SJSA1 (cell line): ENCODE results near the gene GABRR1. TPM values are rescaled to one million over a fixed set of nuclear protein-coding genes. Genes with fewer than 3 reads are reported as not detected.
"Not testable (repeated sequence)": the region's sequence is repeated elsewhere in the genome, so short reads cannot be mapped to it uniquely, and the experiment has no call there.

Source experiments
- DNase-seq, 2 experiments: peaks; one replicate each; pipeline ENCODE4 v3.0.0-alpha.2; 2015 to 2020; ENCODE audit warnings: low spot score in 2 of 2, low read depth in 1 of 2
- H3K27ac ChIP-seq: fragments of 250-450 bp; sonication (Bioruptor Pico); 2 replicates; pipeline ENCODE4 v1.5.1; 2020; ENCODE audit warnings: mild to moderate bottlenecking, moderate library complexity
- H3K27me3 ChIP-seq: fragments of 250-450 bp; sonication (Bioruptor Pico); replicated peaks from 2 replicates; pipeline ENCODE4 v1.5.1; 2020; ENCODE audit warnings: mild to moderate bottlenecking, moderate library complexity
- H3K36me3 ChIP-seq: fragments of 250-450 bp; sonication (Bioruptor Pico); 2 replicates; pipeline ENCODE4 v1.5.1; 2020; ENCODE audit warnings: mild to moderate bottlenecking
- H3K4me1 ChIP-seq: fragments of 250-450 bp; sonication (Bioruptor Pico); replicated peaks from 2 replicates; pipeline ENCODE4 v1.6.1; 2021; ENCODE audit warnings: mild to moderate bottlenecking
- H3K4me3 ChIP-seq: fragments of 250-450 bp; sonication (Bioruptor Pico); 2 replicates; pipeline ENCODE4 v1.5.1; 2020; ENCODE audit warnings: mild to moderate bottlenecking
- H3K9me3 ChIP-seq: fragments of 250-450 bp; sonication (Bioruptor Pico); replicated peaks from 2 replicates; pipeline ENCODE4 v1.5.1; 2020; ENCODE audit warnings: mild to moderate bottlenecking
- total RNA-seq: library from RNA; depleted of rRNA; stranded (reverse); fragments of >200 nt; shearing (Covaris generic); gene quantifications from 2 replicates; pipeline ENCODE4 v1.2.3, GENCODE V29; 2014

Gene GABRR1
- total RNA-seq, 1 experiment from 2014 or later: not detected

DNA sequence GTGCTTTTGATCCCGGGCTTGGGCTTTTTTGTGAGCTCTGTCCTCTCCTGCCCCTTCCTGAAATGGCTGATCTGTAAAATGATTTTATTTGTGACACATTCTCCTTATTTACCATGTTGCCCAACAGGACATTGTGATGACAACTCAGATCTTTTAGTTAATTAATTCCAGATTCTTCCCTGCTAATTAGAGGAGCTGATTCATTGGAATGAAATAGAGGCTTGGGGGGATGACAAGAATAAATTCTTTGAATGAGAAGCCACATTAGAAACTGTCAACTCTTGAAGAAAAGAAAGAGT lies 26.1 kb upstream of the GABRR1 start:
- Histone ChIP-seq H3K27me3 (peaks cover 9% of the 10 kb centered on the region; the same call in 1 of the 2 replicates), H3K36me3 (no peaks in the 10 kb centered on the region), H3K27ac (no peak overlapping the region), H3K4me1 (no peaks in the 10 kb centered on the region), H3K4me3 (no peak overlapping the region), H3K9me3 (no peaks in the 10 kb centered on the region)
- no peak for DNase-seq

DNA sequence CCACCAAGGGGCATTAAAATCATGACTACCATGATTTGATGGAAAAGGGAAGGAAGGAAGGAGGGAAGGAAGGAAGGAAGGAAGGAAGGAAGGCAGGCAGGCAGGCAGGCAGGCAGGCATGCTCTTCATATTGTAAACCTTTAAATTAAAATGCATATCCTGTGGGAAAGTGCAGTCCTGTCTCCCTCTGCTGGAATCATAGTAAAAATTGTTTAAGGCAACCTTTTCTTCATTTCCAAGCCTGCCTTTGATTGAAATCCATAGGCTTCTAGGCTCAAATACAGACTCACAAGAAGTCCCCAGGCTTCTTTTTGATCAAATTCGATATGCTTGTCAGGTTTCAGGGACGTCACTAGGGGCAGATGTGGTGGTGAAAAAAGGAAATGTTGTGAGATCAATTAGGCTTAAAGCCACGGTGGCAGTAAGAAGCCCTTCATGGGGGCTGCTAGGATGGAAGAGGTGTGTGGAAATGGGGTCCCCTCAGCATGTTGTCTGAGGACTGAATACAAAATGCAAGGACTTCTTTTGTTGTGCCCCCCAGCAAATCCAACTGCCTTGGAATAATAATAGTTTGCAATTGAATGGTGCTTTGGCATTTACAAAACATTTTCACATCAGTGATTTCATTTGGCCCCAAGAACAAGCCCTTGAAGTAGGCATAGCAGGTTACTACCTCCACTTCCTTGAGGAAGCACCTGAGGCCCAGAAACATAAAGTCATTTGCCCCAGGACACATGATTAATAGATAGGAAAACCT lies 25.6 kb upstream of the GABRR1 start:
- H3K27me3 ChIP-seq: peaks cover 9% of the 10 kb centered on the region; the same call in 1 of the 2 replicates
- no peaks in the 10 kb centered on the region for H3K4me1 ChIP-seq
- DNase-seq: peak in 1 of 2 experiments; percentile 11
- H3K36me3 ChIP-seq: no peaks in the 10 kb centered on the region
- no peak overlapping the region for H3K4me3 ChIP-seq
- H3K9me3 ChIP-seq: no peaks in the 10 kb centered on the region
- no peak overlapping the region for H3K27ac ChIP-seq

DNA sequence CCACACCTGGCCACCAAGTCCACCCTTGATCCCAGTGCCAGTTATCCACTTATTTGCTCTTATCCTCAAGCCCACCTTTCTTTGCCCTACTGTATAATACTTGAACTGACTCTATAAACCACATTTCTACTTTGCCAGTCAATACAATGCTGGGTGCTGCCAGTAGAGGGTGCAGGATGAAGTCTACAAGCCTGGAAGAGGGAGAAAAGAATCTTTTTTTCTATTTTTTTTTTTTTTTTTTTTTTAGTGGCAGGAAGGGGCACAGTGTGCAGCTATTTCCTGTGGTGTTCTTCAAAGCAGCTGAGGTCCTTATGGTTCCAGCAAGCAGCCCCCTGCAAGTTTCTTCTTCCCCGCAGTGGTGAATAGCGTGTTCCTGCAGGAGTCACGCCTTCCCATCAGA lies 22.2 kb upstream of the GABRR1 start:
- no peaks in the 10 kb centered on the region for H3K4me1 ChIP-seq
- no peak for DNase-seq
- H3K9me3 ChIP-seq: no peaks in the 10 kb centered on the region
- peaks cover 4% of the 10 kb centered on the region; the same call in 1 of the 2 replicates for H3K27me3 ChIP-seq
- H3K36me3 ChIP-seq: no peaks in the 10 kb centered on the region
- H3K27ac ChIP-seq: no peak overlapping the region
- H3K4me3 ChIP-seq: no peak overlapping the region

DNA sequence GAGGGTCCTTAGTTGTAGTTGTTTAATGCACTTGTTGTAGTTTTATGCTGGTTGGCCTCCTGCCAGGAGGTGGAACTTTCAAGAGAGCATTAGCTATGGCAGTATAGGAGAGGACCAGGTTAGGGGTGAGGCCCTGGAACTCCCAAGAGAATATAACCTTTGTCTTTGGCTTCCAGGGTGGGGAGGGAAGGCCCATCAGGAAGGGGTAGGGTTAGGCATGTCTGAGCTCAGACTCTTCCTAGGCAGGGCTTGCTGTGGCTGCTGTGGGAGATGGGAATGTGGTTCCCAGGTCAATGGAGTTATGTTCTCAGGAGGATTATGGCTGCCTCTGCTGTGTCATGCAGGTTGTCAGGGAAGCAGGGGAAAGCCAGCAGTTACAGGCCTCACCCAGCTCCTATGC lies 20.0 kb upstream of the GABRR1 start:
- no peaks in the 10 kb centered on the region; the same call in 1 of the 2 replicates for H3K27me3 ChIP-seq
- H3K27ac ChIP-seq: no peak overlapping the region
- no peaks in the 10 kb centered on the region for H3K36me3 ChIP-seq
- H3K4me3 ChIP-seq: no peak overlapping the region
- DNase-seq: no peak
- no peaks in the 10 kb centered on the region for H3K9me3 ChIP-seq
- no peaks in the 10 kb centered on the region for H3K4me1 ChIP-seq

DNA sequence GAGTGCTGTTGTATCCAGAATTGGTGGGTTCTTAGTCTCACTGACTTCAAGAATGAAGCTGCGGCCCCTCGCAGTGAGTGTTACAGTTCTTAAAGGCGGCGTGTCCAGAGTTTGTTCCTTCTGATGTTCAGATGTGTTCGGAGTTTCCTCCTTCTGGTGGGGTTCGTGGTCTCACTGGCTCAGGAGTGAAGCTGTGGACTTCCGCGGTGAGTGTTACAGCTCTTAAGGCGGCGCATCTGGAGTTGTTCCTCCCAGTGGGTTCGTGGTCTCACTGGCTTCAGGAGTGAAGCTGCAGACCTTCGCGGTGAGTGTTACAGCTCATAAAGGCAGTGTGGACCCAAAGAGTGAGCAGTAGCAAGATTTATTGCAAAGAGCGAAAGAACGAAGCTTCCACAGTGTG lies 16.4 kb upstream of the GABRR1 start:
- DNase-seq: not testable (repeated sequence)

DNA sequence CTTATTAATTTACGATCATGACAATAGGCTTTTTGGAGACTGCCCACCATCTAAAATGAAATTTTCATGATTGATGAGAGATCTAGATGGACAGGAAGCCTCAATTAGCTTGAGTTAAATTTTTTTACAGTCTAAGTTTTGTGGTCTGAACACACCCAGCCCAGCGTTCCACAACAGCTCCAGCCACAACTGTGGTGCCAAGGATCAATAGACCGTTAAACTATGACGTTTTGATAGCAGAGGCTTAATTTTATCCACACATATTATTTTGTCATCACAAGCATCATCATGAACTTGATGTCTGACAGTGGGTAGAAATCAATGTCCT lies 5.5 kb upstream of the GABRR1 start:
- Histone ChIP-seq H3K9me3 (no peaks in the 10 kb centered on the region), H3K4me3 (no peak overlapping the region), H3K27ac (no peak overlapping the region), H3K36me3 (no peaks in the 10 kb centered on the region), H3K4me1 (no peaks in the 10 kb centered on the region), H3K27me3 (no peaks in the 10 kb centered on the region)
- no peak for DNase-seq

More for the DNA sequence above, 16.4 kb upstream of the GABRR1 start:
- H3K4me1 ChIP-seq, H3K36me3 ChIP-seq, H3K9me3 ChIP-seq, H3K4me3 ChIP-seq, H3K27ac ChIP-seq, H3K27me3 ChIP-seq: not testable (repeated sequence)

DNA sequence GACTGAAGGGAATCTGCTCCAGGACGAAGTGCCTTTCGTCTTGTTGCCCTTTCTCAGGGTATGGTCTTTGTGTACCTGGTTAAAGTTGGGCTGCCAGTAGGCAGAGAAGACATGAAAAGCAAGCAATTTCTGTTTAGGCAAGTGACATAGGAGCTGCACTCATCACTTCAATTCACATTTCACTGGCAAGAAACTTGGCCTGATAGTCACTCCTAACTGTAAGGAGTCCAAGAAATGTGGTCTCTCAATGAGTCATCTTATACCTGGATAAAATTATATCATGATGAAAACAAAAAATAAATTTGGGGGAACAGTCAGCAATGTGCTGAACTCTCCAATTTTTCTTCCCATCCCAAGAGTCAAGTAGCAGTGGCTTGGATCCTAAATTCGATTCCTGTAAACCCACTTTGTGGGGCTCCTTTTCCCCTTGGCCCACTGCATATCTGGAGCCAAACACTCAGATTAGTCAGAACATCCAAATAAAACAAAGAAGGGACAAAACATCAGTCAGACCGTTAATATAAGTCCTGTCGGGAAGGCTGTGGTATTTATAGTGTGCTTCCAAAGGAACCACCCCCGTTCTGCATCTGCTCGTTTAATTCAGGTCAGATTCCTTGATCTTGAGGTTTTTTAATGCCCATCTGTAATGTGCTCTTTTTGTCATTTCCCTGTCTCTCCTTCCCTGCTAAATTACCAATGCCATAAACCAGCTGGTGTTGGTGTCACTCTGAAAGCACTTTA lies 5.0 kb upstream of the GABRR1 start:
- H3K27me3 ChIP-seq: no peaks in the 10 kb centered on the region
- no peak overlapping the region for H3K27ac ChIP-seq
- H3K4me1 ChIP-seq: no peaks in the 10 kb centered on the region
- H3K4me3 ChIP-seq: no peak overlapping the region
- no peak for DNase-seq
- no peaks in the 10 kb centered on the region for H3K9me3 ChIP-seq
- H3K36me3 ChIP-seq: no peaks in the 10 kb centered on the region

DNA sequence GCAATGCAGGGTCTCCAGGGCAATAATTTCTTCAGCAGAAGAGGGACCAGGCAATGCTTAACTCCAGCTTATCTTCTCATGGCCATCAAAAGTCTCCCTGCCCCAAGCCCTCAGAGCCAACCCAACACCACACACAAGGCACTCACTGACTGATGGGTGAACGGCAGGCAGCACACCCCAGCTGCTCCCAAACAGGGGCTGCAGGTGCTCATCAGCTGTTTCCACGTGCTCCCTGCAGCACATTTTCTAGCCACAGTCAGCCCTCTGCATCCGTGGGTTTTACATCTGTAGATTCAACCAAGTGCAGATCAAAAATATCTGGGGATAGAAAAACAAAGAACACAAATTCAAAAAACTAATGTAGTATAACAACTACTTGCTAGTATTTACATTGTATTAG lies 4.0 kb upstream of the GABRR1 start:
- no peak overlapping the region for H3K27ac ChIP-seq
- H3K4me1 ChIP-seq: no peaks in the 10 kb centered on the region
- DNase-seq: no peak
- no peaks in the 10 kb centered on the region for H3K9me3 ChIP-seq
- no peaks in the 10 kb centered on the region for H3K27me3 ChIP-seq
- H3K36me3 ChIP-seq: no peaks in the 10 kb centered on the region
- no peak overlapping the region for H3K4me3 ChIP-seq

DNA sequence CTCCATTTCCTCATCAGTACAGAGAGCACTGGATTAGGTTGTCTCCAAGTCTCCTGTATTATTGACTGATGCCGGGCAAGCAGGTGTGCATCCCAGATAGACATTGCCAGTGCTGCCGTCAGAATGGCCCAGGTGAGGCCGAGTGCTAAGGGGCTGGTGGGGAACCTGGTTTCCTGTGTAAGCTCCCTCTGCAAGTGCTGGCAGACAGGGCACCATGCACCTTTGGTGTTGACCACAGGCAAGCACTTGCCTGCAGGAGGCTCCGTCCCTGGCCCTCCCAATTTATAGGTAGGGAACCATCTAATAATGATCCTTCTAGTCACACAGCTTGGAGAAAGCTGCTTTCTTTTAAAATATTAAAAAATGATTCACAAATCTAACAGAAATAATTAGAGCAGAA lies 747 bp downstream of the GABRR1 start:
- Histone ChIP-seq H3K27ac (no peak overlapping the region), H3K27me3 (no peaks in the 10 kb centered on the region), H3K9me3 (no peaks in the 10 kb centered on the region), H3K4me1 (no peaks in the 10 kb centered on the region), H3K36me3 (no peaks in the 10 kb centered on the region), H3K4me3 (no peak overlapping the region)
- DNase-seq: no peak

DNA sequence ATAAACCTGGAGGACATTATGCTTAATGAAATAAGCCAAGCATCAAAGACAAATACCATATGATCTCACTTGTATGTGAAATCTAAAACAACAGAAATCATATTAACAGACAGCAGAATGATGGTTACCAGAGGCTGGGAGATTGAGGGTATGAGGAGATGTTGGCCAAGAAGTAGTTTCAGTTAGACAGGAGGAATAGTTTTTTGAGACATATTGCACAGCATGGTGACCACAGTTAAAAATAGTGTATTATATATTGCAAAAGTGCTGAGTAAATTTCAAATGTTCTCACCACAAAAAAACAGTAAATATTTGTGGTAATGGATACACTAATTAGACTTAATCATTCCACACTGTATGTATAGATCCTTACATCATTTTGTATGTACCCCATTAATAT lies 1.8 kb downstream of the GABRR1 start:
- H3K27me3 ChIP-seq: no peaks in the 10 kb centered on the region
- no peak for DNase-seq
- H3K4me3 ChIP-seq: no peak overlapping the region
- no peak overlapping the region for H3K27ac ChIP-seq
- no peaks in the 10 kb centered on the region for H3K4me1 ChIP-seq
- H3K9me3 ChIP-seq: no peaks in the 10 kb centered on the region
- H3K36me3 ChIP-seq: no peaks in the 10 kb centered on the region

DNA sequence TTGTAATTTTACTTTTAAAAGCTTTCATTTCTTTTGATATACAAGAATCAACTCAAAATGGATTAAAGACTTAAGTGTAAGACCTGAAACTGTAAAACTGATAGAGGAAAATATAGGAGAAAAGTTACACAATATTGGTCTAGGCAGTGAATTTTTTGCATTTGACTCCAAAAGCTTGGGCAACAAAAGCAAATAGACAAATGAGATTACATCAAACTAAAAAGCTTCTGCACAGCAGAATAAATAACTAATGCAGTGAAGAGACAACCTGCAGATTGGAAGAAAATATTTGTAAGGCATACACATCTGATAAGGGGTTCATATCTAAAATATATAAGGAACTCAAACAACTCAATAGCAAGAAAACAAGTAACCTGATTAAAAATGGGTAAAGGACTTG lies 3.0 kb downstream of the GABRR1 start:
- Histone ChIP-seq H3K4me1 (no peaks in the 10 kb centered on the region), H3K36me3 (no peaks in the 10 kb centered on the region)
- no peak for DNase-seq

DNA sequence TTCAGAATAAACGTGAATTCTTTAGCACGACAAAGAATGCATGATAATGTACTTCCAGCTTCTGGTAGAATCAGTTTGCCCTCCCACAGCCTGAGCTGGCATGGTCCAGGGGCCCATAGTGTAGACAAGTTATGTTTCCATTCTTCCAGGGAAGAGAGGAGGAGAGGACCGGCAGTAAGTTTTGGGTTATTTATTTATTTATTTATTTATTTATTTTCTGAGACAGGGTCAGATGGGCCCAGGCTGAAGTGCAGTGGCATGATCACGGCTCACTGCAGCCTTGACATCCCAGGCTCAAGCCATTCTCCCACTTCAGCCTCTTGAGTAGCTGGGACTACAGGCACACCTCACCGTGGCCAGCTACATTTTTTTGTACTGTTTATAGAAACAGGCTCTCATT lies 4.7 kb downstream of the GABRR1 start:
- Histone ChIP-seq H3K4me1 (no peaks in the 10 kb centered on the region), H3K9me3 (no peaks in the 10 kb centered on the region), H3K27ac (no peak overlapping the region), H3K4me3 (no peak overlapping the region), H3K36me3 (no peaks in the 10 kb centered on the region), H3K27me3 (no peaks in the 10 kb centered on the region)
- no peak for DNase-seq

More for the DNA sequence above, 3.0 kb downstream of the GABRR1 start:
- no peak overlapping the region for H3K4me3 ChIP-seq
- no peak overlapping the region for H3K27ac ChIP-seq
- H3K9me3 ChIP-seq: no peaks in the 10 kb centered on the region
- no peaks in the 10 kb centered on the region for H3K27me3 ChIP-seq

DNA sequence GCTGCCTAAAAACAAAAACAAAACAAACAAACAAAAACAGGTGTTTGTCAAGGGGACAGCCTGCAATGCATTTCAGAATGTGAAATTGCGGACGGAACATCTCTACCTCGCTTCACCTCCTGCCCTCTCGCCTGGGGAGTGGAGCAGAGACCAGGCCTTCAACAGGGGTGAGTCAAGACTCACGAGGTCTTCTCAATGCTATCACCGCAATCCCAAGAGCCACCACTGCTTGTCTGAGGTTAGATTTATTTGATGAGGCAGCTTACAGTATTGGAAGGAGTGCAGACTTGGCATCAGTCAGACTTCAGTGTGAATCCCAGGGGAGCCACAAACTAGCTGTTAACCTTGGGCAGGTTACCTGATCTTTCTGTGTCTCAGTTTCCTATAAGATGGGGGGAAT lies 7.7 kb downstream of the GABRR1 start:
- Histone ChIP-seq H3K9me3 (no peaks in the 10 kb centered on the region), H3K27me3 (0 out of 2 replicates have a peak, but pooled peaks cover 5% of the 10 kb centered on the region), H3K36me3 (no peaks in the 10 kb centered on the region), H3K4me3 (no peak overlapping the region), H3K4me1 (no peaks in the 10 kb centered on the region), H3K27ac (no peak overlapping the region)
- DNase-seq: no peak

DNA sequence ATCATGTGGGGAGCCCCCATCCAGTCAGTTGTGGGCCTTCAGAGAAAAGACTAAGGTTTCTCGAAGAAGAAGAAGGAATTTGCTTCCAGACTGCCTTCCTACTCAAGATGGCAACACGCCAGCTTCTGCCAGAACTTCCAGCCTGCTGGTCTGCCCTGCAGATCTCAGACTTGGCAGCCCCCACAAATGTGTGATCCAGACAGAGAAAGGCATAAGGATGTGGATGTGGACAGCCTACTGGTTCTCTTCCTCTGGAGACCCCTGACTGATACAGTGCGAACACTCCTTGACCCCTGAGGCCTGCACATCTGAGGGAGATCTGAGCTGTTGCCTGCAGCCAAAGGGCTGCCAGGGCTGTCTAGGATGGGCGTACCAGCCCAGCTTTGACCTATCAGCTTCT lies 8.6 kb downstream of the GABRR1 start:
- Histone ChIP-seq H3K4me3 (no peak overlapping the region), H3K9me3 (no peaks in the 10 kb centered on the region), H3K27me3 (0 out of 2 replicates have a peak, but pooled peaks cover 5% of the 10 kb centered on the region), H3K4me1 (no peaks in the 10 kb centered on the region), H3K27ac (no peak overlapping the region), H3K36me3 (no peaks in the 10 kb centered on the region)
- no peak for DNase-seq
